GM10266 (cell line): ENCODE measurements around the gene HSPG2.
"Not testable (repeated sequence)": the region's sequence is repeated elsewhere in the genome, so short reads cannot be mapped to it uniquely, and the experiment has no call there.

Source experiments
- DNase-seq: peaks from one replicate; pipeline ENCODE4 v3.0.0; 2012; ENCODE audit errors: extremely low spot score
- TF ChIP-seq, protein P1 (sequence below): IDR thresholded peaks from 2 replicates; pipeline ENCODE4 v1.5.1; 2012; ENCODE audit warnings: mild to moderate bottlenecking, low read depth; ENCODE audit not compliant: control insufficient read depth, insufficient read depth; ENCODE audit errors: missing control alignments

Gene HSPG2

GRCh38 chr1:21783679-21784603 lies 153.2 kb downstream of the HSPG2 start:
- no peak for DNase-seq
- TF ChIP-seq, protein P1, sequence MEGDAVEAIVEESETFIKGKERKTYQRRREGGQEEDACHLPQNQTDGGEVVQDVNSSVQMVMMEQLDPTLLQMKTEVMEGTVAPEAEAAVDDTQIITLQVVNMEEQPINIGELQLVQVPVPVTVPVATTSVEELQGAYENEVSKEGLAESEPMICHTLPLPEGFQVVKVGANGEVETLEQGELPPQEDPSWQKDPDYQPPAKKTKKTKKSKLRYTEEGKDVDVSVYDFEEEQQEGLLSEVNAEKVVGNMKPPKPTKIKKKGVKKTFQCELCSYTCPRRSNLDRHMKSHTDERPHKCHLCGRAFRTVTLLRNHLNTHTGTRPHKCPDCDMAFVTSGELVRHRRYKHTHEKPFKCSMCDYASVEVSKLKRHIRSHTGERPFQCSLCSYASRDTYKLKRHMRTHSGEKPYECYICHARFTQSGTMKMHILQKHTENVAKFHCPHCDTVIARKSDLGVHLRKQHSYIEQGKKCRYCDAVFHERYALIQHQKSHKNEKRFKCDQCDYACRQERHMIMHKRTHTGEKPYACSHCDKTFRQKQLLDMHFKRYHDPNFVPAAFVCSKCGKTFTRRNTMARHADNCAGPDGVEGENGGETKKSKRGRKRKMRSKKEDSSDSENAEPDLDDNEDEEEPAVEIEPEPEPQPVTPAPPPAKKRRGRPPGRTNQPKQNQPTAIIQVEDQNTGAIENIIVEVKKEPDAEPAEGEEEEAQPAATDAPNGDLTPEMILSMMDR: no peak

DNA sequence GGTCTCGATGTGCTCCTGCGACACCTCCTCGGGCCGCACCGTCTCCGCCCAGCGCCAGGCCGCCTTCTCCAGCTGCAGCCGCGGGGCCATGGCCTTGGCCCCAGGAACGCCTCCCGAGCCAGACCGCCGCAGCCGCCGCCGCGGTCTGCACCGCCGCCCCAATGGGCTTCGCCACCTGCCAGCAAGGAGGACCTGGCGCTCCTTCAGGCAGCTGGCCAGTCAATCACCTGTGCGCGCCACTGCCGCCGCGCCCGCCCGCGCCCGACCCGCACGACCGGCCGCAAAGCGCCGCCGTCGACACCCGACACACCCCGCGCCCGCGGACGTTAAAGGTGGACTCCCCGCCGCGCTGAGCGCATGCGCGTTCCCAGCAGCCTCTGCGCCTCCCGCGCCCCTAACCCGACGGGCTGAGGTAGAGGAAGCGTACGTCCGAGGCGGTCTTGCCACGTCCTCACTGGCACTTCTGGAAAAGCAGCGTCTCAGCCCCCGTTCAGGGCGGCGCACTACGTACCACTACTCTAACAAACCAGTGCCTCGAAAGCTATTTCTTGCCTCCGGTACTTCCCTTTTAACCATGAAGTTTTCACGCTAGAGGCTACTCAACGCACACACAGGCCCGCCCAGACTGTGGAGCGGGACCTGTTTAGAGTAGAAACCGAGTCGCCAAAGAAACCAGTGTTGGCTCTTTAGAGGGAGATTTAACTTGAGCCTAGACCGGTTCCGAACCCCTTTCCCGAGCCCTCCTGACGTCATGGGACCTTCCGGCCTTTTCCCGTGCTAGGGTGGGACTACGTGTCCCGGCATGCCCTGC lies 154.0 kb downstream of the HSPG2 start, which contains the start of gene USP48:
Gene USP48, minus strand, starts transcription at position 282 of the 811 bp plus-strand sequence. Its CDS starts 192 bp downstream, at position 90.
- TF ChIP-seq, protein P1: no peak
- DNase-seq: peak; percentile 90

DNA sequence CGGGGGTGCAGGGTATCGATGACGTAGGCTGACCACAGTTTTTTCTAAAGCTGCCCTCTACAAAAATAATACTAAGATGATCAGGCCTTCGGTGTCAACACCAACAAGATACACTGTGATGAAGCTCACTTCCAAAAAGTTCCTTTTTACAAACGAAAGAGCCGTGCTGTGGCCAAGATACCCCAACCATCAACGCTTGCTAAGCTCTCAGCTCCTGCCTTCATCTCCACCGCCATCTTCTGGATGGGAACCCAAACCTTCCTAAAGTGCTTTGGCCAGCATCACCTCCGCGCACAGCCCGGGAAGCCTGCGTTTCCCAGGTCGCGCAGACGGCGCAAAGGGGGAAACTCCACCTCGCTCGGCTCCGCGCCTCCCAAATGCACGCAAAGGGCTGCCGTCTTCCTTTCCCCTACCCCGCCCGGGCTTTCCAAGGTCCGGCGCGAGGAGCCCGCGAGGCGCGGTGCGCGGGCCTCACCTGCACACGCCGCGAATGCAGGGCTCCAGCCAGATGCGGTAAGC lies 154.7 kb downstream of the HSPG2 start:
- TF ChIP-seq, protein P1: peak; percentile 44
- DNase-seq: peak; percentile 63

DNA sequence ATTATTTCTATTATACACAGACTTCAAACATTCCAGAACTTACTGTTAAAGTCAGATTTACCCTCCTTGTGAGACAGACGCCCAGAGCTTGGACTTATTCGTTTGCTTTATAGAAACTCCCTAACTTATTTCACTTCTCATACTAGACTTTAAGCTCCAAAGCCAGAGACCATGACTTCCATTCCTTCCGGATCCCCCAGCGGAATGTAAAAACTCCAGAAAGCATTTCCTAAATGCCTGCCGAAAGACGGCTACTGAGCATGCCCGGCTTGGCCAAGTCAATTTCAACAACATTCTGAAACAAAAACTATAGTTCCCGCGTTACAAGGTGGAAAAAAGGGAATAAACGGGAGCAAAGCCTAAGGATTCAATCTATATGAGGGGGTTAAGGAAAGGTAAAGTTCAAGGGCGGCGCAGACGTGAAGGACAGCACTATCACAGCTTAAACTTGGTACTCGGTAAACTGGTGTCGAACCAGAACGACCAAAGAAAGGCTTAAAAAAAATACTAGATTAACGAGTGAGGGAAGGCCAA lies 155.2 kb downstream of the HSPG2 start:
- DNase-seq: no peak
- TF ChIP-seq, protein P1: no peak

DNA sequence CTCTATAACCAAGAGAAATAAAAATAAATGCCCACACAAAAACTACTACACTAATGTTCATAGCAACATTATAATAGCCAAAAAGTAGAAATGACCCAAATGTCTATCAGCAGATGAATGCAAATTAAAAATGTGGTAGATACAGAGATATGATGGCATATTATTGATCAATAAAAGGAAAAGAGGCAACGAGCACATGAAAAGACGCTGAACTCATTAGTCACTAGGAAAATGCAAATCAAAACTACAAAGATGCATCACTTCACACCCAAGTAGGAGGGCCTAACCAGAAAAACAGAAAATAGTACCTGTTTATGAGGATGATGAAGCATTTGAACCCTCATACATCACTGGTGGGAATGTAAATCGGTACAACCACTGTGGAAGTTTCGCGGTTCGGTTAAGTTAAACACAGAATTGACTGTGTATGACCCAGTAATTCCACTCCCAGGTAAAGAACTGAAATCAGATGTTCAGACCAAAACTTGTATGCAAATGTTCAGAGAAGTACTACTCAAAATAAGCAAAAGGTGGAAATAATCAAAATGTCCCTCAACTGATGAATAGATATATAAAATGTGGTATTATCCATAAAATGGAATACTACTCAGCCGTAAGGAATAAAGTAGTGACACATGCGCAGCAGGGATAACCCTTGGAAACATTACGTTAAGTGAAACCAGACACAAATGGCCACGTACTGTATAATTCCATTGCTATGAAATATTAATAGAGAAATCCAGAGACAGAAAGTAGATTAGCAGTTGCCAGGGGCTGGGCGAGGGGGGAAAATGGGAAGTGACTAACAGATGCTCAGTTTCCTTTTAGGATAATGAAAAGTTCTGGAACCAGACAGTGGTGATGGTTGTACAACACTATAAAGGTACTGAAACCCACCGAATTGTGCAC lies 157.2 kb downstream of the HSPG2 start:
- TF ChIP-seq, protein P1: no peak
- peak; percentile 45 for DNase-seq

- TF ChIP-seq, protein P1: no peak
- DNase-seq: no peak
Observed at GRCh38 chr1:21778405-21778727, 158.7 kb downstream of the HSPG2 start.

GRCh38 chr1:21776925-21777324 lies 160.2 kb downstream of the HSPG2 start:
- not testable (repeated sequence) for DNase-seq
